22Rv1 (cell line): Measurements from ENCODE around the gene IGF1R.

Experiments
- H3K27ac ChIP-seq: fragments of 450-650 bp; 2 replicates; pipeline ENCODE4 v1.5.1; 2017
- CTCF ChIP-seq: fragments of 450-650 bp; IDR thresholded peaks from 2 replicates; pipeline ENCODE4 v1.5.1; 2017; ENCODE audit warnings: mild to moderate bottlenecking
- ZFX ChIP-seq: fragments of 450-650 bp; IDR thresholded peaks from 2 replicates; pipeline ENCODE4 v1.6.1; 2017; ENCODE audit warnings: antibody characterized with exemption, borderline replicate concordance

Gene IGF1R

GRCh38 chr15:98728811-98729160, 80.4 kb downstream of the IGF1R start:
- no peak for TF ChIP-seq CTCF
- TF ChIP-seq ZFX = no peak
- H3K27ac ChIP-seq = no peak overlapping the region

GRCh38 chr15:98729446-98730042, 81.2 kb downstream of the IGF1R start:
- TF ChIP-seq CTCF = no peak
- TF ChIP-seq ZFX = no peak

GRCh38 chr15:98730860-98731711, 82.7 kb downstream of the IGF1R start:
- no peak overlapping the region for H3K27ac ChIP-seq
- no peak for TF ChIP-seq CTCF
- no peak for TF ChIP-seq ZFX

More at GRCh38 chr15:98729446-98730042, 81.2 kb downstream of the IGF1R start:
- no peak overlapping the region for H3K27ac ChIP-seq

- TF ChIP-seq ZFX (no peak), CTCF (no peak)
- no peak overlapping the region for H3K27ac ChIP-seq
These were observed 83.5 kb downstream of the IGF1R start for GRCh38 chr15:98731712-98732450.

- no peak for TF ChIP-seq CTCF
- no peak for TF ChIP-seq ZFX
These were observed 84.8 kb downstream of the IGF1R start for GRCh38 chr15:98733098-98733497.

GRCh38 chr15:98734466-98735199, 86.3 kb downstream of the IGF1R start:
- H3K27ac ChIP-seq = no peak overlapping the region
- TF ChIP-seq CTCF = no peak
- no peak for TF ChIP-seq ZFX

More at GRCh38 chr15:98733098-98733497, 84.8 kb downstream of the IGF1R start:
- H3K27ac ChIP-seq = no peak overlapping the region
